Measurements from ENCODE around the gene GOLGA2.
A peak's percentile ranks its signal among the peaks of the same experiment; 100 is the strongest.

Gene GOLGA2

DNA sequence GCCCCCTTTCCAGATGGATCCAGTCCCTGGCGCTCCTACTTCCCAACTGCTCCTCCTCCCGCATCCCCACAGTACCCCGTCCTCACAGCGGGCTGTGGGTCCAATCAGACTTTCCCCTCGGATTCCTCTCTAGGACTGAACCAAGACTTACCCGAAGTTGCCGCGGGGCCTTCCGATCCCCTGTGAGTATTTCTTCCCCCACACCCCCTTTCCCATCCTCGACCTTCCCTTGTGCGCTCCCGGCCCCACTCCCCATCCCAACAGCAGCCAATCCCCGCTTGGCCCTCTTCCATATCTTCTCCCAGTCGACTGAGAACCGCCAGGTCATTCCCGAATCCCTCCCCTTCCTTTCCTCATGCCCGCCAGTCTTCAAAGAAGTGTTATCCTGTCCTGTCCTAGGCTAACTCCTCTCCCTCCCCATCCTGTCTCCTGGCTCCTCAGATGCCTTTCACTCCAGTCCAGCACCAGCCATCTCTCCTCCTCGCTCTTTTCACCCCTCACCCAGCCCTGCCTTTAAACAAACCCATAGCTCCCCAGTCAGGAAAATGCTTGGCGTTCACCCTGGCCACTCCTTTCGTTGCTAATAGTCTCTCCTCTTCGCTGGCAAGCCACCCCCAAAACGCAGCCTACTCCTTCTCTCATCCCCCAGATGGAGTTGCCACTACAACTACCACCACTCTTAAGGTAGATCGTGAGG lies 915 bp upstream of the GOLGA2 start:
- no peak for DNase-seq (ENCODE audit: low read depth)
- peak overlapping the region; percentile 87 for H3K4me3 ChIP-seq (ENCODE audit: low read depth, low read length)
- TF ChIP-seq CTCF (IDR thresholded peaks at IDR 0.05; ENCODE audit: control insufficient read depth, extremely low read depth, insufficient read depth), result no peak

GRCh38 chr9:128276008-128276573 lies 284 bp upstream of the GOLGA2 start, which contains the start of gene SWI5:
SWI5 (plus strand) TSS chr9:128276276.
- TF ChIP-seq CTCF (IDR thresholded peaks at IDR 0.05; ENCODE audit: control insufficient read depth, extremely low read depth, insufficient read depth), result no peak
- peak; percentile 96 for DNase-seq (ENCODE audit: low read depth)
- H3K4me3 ChIP-seq (ENCODE audit: low read depth, low read length), result peak within 1 kb of the TSS; percentile 87

- H3K4me3 ChIP-seq (ENCODE audit: low read depth, low read length), result peak overlapping the region; percentile 87; the same call in 1 of the 2 replicates
- no peak for TF ChIP-seq CTCF (IDR thresholded peaks at IDR 0.05; ENCODE audit: control insufficient read depth, extremely low read depth, insufficient read depth)
These were observed 1.6 kb downstream of the GOLGA2 start for GRCh38 chr9:128274245-128274644.

GRCh38 chr9:128271512-128271911 lies 4.3 kb downstream of the GOLGA2 start:
- TF ChIP-seq CTCF (IDR thresholded peaks at IDR 0.05; ENCODE audit: control insufficient read depth, extremely low read depth, insufficient read depth), result no peak
- H3K4me3 ChIP-seq (ENCODE audit: low read depth, low read length), result peak overlapping the region; percentile 10; the same call in 1 of the 2 replicates
- no peak for DNase-seq (ENCODE audit: low read depth)

More at GRCh38 chr9:128274245-128274644, 1.6 kb downstream of the GOLGA2 start:
- DNase-seq (ENCODE audit: low read depth), result no peak

- H3K4me3 ChIP-seq (ENCODE audit: low read depth, low read length), result peak overlapping the region; percentile 10; the same call in 1 of the 2 replicates
- no peak for TF ChIP-seq CTCF (IDR thresholded peaks at IDR 0.05; ENCODE audit: control insufficient read depth, extremely low read depth, insufficient read depth)
- peak; percentile 62 for DNase-seq (ENCODE audit: low read depth)
These were observed 4.7 kb downstream of the GOLGA2 start for GRCh38 chr9:128271112-128271511.

GRCh38 chr9:128266868-128267590 lies 8.8 kb downstream of the GOLGA2 start:
- H3K4me3 ChIP-seq (ENCODE audit: low read depth, low read length), result no peak overlapping the region
- no peak for DNase-seq (ENCODE audit: low read depth)
- TF ChIP-seq CTCF (IDR thresholded peaks at IDR 0.05; ENCODE audit: control insufficient read depth, extremely low read depth, insufficient read depth), result no peak

All from LNCaP clone FGC (cell line).